ENCODE measurements around the gene HOGA1. TPM values are rescaled to one million over a fixed set of nuclear protein-coding genes. Genes with fewer than 3 reads are reported as not detected.

Gene HOGA1
- total and polyA plus RNA-seq, 2 of the 13 experiments (the other 11 are each of a cell fraction or from before 2014, with no cell fraction given), result 7.6 to 19.5 TPM

DNA sequence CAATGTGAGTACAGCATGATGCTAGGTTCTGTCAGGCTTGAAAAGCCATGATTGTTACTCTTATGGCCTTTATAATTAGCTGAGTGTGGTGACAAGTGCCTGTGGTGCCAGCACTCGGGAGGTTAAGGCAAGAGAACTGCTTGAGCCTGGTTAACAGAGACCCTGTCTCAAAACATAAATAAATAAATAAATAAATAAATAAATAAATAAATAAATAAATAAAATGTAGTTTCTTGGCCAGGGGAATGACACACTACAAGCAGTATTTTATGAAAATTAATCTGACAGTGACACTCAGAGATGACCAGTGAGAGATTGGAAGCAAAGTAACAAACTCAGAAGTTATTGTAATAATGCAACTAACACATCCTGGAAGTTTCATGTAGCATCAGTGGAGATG lies 51.4 kb downstream of the HOGA1 start:
- ChIA-PET POLR2A (no interaction called here), CTCF (ENCODE audit: low intra/inter-chr PET ratio, low total read pairs) (no interaction called here)
- Histone ChIP-seq H2AFZ (ENCODE audit: low read length) (no peak overlapping the region), H3K27me3 (ENCODE audit: control insufficient read depth in 1 of 2, insufficient read depth in 2 of 2, low read length in 2 of 2) (no peaks in the 10 kb centered on the region), H3K9me3 (ENCODE audit: low read length) (no peaks in the 10 kb centered on the region), H4K20me1 (ENCODE audit: insufficient read depth, low read length) (no peaks in the 10 kb centered on the region), H3K79me2 (ENCODE audit: insufficient read depth, low read length) (no peaks in the 10 kb centered on the region), H3K36me3 (replicated peaks in 1 of 2; ENCODE audit: control insufficient read depth in 1 of 2, insufficient read depth in 2 of 2, low read length in 2 of 2) (no peaks in the 10 kb centered on the region), H3K27ac (ENCODE audit: extremely low read length, insufficient read depth, low read length) (no peak overlapping the region), H3K9ac (ENCODE audit: insufficient read depth, low read depth, low read length) (no peak overlapping the region), H3K4me1 (ENCODE audit: insufficient read depth, low read length) (peaks cover 33% of the 10 kb centered on the region), H3K4me3 (replicated peaks in 1 of 3; ENCODE audit: insufficient read depth in 1 of 3, low read depth in 2 of 3, low read length in 3 of 3) (no peak overlapping the region), H3K4me2 (ENCODE audit: low read depth, low read length) (no peak overlapping the region)
- TF ChIP-seq ZSCAN25 (CRISPR knock-in tag; IDR thresholded peaks at IDR 0.05), result no peak
- TF ChIP-seq, protein P1, sequence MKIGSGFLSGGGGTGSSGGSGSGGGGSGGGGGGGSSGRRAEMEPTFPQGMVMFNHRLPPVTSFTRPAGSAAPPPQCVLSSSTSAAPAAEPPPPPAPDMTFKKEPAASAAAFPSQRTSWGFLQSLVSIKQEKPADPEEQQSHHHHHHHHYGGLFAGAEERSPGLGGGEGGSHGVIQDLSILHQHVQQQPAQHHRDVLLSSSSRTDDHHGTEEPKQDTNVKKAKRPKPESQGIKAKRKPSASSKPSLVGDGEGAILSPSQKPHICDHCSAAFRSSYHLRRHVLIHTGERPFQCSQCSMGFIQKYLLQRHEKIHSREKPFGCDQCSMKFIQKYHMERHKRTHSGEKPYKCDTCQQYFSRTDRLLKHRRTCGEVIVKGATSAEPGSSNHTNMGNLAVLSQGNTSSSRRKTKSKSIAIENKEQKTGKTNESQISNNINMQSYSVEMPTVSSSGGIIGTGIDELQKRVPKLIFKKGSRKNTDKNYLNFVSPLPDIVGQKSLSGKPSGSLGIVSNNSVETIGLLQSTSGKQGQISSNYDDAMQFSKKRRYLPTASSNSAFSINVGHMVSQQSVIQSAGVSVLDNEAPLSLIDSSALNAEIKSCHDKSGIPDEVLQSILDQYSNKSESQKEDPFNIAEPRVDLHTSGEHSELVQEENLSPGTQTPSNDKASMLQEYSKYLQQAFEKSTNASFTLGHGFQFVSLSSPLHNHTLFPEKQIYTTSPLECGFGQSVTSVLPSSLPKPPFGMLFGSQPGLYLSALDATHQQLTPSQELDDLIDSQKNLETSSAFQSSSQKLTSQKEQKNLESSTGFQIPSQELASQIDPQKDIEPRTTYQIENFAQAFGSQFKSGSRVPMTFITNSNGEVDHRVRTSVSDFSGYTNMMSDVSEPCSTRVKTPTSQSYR (CRISPR knock-in tag; IDR thresholded peaks at IDR 0.05; ENCODE audit: borderline replicate concordance), result no peak
- no peak for TF ChIP-seq TMF1 (CRISPR knock-in tag; IDR thresholded peaks at IDR 0.05; ENCODE audit: low read depth)
- no peak for TF ChIP-seq NFIB (CRISPR knock-in tag; IDR thresholded peaks at IDR 0.05; ENCODE audit: borderline replicate concordance)
- no peak for TF ChIP-seq ZNF180 (CRISPR knock-in tag; IDR thresholded peaks at IDR 0.05; ENCODE audit: borderline replicate concordance, low read depth)
- TF ChIP-seq, protein P2, sequence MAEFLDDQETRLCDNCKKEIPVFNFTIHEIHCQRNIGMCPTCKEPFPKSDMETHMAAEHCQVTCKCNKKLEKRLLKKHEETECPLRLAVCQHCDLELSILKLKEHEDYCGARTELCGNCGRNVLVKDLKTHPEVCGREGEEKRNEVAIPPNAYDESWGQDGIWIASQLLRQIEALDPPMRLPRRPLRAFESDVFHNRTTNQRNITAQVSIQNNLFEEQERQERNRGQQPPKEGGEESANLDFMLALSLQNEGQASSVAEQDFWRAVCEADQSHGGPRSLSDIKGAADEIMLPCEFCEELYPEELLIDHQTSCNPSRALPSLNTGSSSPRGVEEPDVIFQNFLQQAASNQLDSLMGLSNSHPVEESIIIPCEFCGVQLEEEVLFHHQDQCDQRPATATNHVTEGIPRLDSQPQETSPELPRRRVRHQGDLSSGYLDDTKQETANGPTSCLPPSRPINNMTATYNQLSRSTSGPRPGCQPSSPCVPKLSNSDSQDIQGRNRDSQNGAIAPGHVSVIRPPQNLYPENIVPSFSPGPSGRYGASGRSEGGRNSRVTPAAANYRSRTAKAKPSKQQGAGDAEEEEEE (CRISPR knock-in tag; IDR thresholded peaks at IDR 0.05; ENCODE audit: borderline replicate concordance), result no peak
- TF ChIP-seq ZFP36 (IDR thresholded peaks at IDR 0.05; ENCODE audit: borderline replicate concordance, low read depth, low read length, partially characterized antibody), result no peak
- no peak for TF ChIP-seq ZNF788 (CRISPR knock-in tag; IDR thresholded peaks at IDR 0.05; ENCODE audit: borderline replicate concordance)
- ATAC-seq (no peak), FAIRE-seq (no peak), DNase-seq (ENCODE audit: low spot score) (no peak)
- intact Hi-C loops (cut with micrococcal nuclease; ENCODE audit: unreplicated experiment), result no loop called here
- in situ Hi-C loops (cut with HindIII; ENCODE audit: extremely low pct_ligation_motif_present, low pct_unique_long_range_greater_than_20kb), result no loop called here
- 38% methylated on average over 1 of the region's 1 CpG for WGBS (ENCODE audit: low lambda C conversion rate)
- BruUV-seq (replicated peaks), result no TSS peak

Measured in HepG2 (cell line).